GM18951 (cell line): ENCODE results near the gene OR4Q3.
"Not testable (repeated sequence)": the region's sequence is repeated elsewhere in the genome, so short reads cannot be mapped to it uniquely, and the experiment has no call there.

Experiments used
- POLR2A ChIP-seq: IDR thresholded peaks from 4 replicates; pipeline ENCODE4 v1.6.1; 2011; ENCODE audit warnings: mild to moderate bottlenecking; ENCODE audit not compliant: insufficient read length, insufficient read depth; ENCODE audit errors: extremely low read depth
- in situ Hi-C: fragments of 300-500 bp; cut with MboI; formaldehyde crosslinking; loops from one replicate; pipeline ENCODE4 v1.12.0; 2022; ENCODE audit warnings: low sequenced_read_pairs, mixed read lengths, inconsistent platforms; ENCODE audit not compliant: unreplicated experiment

Gene OR4Q3

GRCh38 chr14:19743256-19743655 lies at the start of gene OR4Q3:
Gene OR4Q3, plus strand, starts transcription at chr14:19743571.
- in situ Hi-C loops = no loop called here
- TF ChIP-seq POLR2A = no peak

- no peak for TF ChIP-seq POLR2A
- in situ Hi-C loops = no loop called here
These were observed 14.0 kb upstream of the OR4Q3 start for GRCh38 chr14:19729359-19729758.

GRCh38 chr14:19729763-19730162 lies 13.6 kb upstream of the OR4Q3 start:
- in situ Hi-C loops = no loop called here
- TF ChIP-seq POLR2A = no peak

GRCh38 chr14:19733893-19734292 lies 9.5 kb upstream of the OR4Q3 start:
- in situ Hi-C loops = not testable (repeated sequence)

DNA sequence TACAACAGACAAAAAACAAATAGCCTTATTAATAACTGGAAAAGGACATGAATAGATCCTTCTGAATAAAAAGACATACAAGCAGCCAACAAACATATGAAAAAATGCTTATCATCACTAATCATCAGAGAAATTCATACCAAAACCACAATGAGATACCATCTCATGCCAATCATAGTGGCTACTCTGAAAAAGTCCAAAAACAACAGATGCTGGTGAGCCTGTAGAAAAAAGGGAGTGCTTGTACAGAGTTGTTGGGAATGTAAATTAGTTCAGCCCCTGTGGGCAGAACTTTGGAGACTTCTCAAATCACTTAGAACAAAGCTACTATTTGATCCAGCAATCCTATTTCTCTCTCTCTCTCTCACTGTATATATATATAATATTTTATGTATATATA lies 8.9 kb downstream of the OR4Q3 start:
- in situ Hi-C loops = not testable (repeated sequence)

- in situ Hi-C loops = no loop called here
- TF ChIP-seq POLR2A = no peak
These were observed 10.8 kb downstream of the OR4Q3 start for GRCh38 chr14:19754172-19754571.

- in situ Hi-C loops = not testable (repeated sequence)
These were observed 28.1 kb downstream of the OR4Q3 start for GRCh38 chr14:19771491-19771890.

GRCh38 chr14:19771895-19772430 lies 28.6 kb downstream of the OR4Q3 start:
- no peak for TF ChIP-seq POLR2A
- in situ Hi-C loops = no loop called here

- in situ Hi-C loops = not testable (repeated sequence)
These were observed 29.1 kb downstream of the OR4Q3 start for GRCh38 chr14:19772454-19772853.

- in situ Hi-C loops = not testable (repeated sequence)
These were observed 29.8 kb downstream of the OR4Q3 start, which contains the start of gene OR4M1 for GRCh38 chr14:19773204-19773603. Gene OR4M1, plus strand, starts transcription at chr14:19773504. Its CDS starts 6,819 bp downstream, at chr14:19780323.

DNA sequence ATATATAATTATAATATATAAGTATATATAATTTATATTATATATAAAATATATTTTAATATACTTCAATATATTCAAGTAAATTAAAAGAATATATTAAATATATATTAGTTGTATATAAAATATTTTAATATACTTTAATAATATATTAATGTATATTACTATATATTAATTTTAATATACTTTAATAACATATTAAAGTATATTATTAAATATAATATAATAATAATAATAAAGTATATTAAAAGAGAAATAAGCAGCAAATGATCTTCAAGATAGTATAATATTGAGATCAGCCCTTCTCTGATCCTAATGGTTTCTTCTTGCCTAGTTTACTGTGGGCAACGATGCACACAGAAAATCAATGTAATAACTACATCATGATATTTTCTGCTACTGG lies 32.2 kb downstream of the OR4Q3 start:
- in situ Hi-C loops = no loop called here
- no peak for TF ChIP-seq POLR2A

- in situ Hi-C loops = not testable (repeated sequence)
These were observed 42.5 kb downstream of the OR4Q3 start for GRCh38 chr14:19785848-19786247.

GRCh38 chr14:19787318-19787717 lies 43.9 kb downstream of the OR4Q3 start:
- in situ Hi-C loops = not testable (repeated sequence)

DNA sequence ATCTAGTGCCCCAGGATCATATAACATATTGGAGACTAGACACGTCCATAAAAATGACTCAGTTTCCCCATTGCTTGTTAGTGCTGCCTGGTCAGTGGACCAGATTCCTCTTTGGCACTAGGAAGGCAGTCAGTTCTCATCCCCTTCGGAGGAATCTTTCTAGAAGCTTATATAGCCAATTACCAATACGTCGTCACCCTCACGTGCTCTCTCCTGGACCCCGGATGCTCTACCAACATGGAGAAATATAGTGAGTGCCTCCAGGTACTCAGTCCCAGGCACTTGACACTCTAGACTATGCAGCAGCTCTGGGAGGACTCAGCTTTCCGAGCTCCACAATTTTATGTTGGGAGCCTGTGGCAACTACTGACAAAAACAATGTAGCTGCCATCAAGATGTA lies 44.8 kb downstream of the OR4Q3 start:
- in situ Hi-C loops = not testable (repeated sequence)

- in situ Hi-C loops = not testable (repeated sequence)
These were observed 53.2 kb downstream of the OR4Q3 start for GRCh38 chr14:19796520-19797108.
